GM23338 (cell line): Measurements from ENCODE around the gene MSN. TPM values are rescaled to one million over a fixed set of nuclear protein-coding genes. Genes with fewer than 3 reads are reported as not detected.
"Not testable (repeated sequence)": the region's sequence is repeated elsewhere in the genome, so short reads cannot be mapped to it uniquely, and the experiment has no call there.

ENCODE experiments used
- ATAC-seq: fragments of 200-7000 bp; cut with Tn5 transposase; 3 replicates; pipeline ENCODE4 v1.9.1; 2020
- DNase-seq: peaks from one replicate; pipeline ENCODE4 v3.0.0-alpha.2; 2015; ENCODE audit warnings: low spot score
- H2AFZ ChIP-seq: fragments of 200-600 bp; sonication (generic); 2 replicates; pipeline ENCODE4 v1.8.0; 2016; ENCODE audit warnings: antibody characterized with exemption, mild to moderate bottlenecking, moderate library complexity
- H3F3A ChIP-seq: fragments of 200-600 bp; sonication (generic); replicated peaks from 2 replicates; pipeline ENCODE4 v1.8.0; 2017; ENCODE audit warnings: antibody characterized with exemption, mixed run types, low read depth
- H3K27ac ChIP-seq: fragments of 200-600 bp; sonication (generic); 2 replicates; pipeline ENCODE4 v1.6.1; 2016; ENCODE audit warnings: low read depth
- H3K27me3 ChIP-seq: fragments of 200-600 bp; sonication (generic); 2 replicates; pipeline ENCODE4 v1.8.0; 2016; ENCODE audit warnings: mild to moderate bottlenecking, mixed run types, moderate library complexity; ENCODE audit not compliant: insufficient read depth
- H3K36me3 ChIP-seq: fragments of 200-600 bp; sonication (generic); 2 replicates; pipeline ENCODE4 v1.8.0; 2016; ENCODE audit warnings: mild to moderate bottlenecking; ENCODE audit not compliant: insufficient read depth
- H3K4me1 ChIP-seq: fragments of 200-600 bp; sonication (generic); 2 replicates; pipeline ENCODE4 v1.8.0; 2016; ENCODE audit warnings: mild to moderate bottlenecking, moderate library complexity; ENCODE audit not compliant: insufficient read depth
- H3K4me2 ChIP-seq: fragments of 200-600 bp; sonication (generic); 2 replicates; pipeline ENCODE4 v1.7.1; 2017; ENCODE audit warnings: mixed run types
- H3K4me3 ChIP-seq: fragments of 200-600 bp; sonication (generic); 2 replicates; pipeline ENCODE4 v1.6.1; 2016; ENCODE audit warnings: mixed run types
- H3K79me2 ChIP-seq: fragments of 200-600 bp; sonication (generic); replicated peaks from 2 replicates; pipeline ENCODE4 v1.8.0; 2017; ENCODE audit warnings: mild to moderate bottlenecking; ENCODE audit not compliant: insufficient read depth
- H3K9me2 ChIP-seq: fragments of 200-600 bp; sonication (generic); 2 replicates; pipeline ENCODE4 v1.8.0; 2017; ENCODE audit not compliant: insufficient read depth
- H4K20me1 ChIP-seq: fragments of 200-600 bp; sonication (generic); replicated peaks from 2 replicates; pipeline ENCODE4 v1.8.0; 2017; ENCODE audit warnings: mild to moderate bottlenecking; ENCODE audit not compliant: insufficient read depth
- H3K27ac Mint-ChIP-seq: 2 replicates; pipeline ENCODE4 v1.8.0; 2020; ENCODE audit warnings: inconsistent platforms, mild to moderate bottlenecking, moderate library complexity, mixed read lengths
- H3K27me3 Mint-ChIP-seq: 3 replicates; pipeline ENCODE4 v1.8.0; 2022; ENCODE audit warnings: low read depth, mild to moderate bottlenecking, moderate library complexity, mixed read lengths, inconsistent platforms; ENCODE audit not compliant: insufficient read depth, poor library complexity
- H3K36me3 Mint-ChIP-seq: 3 replicates; pipeline ENCODE4 v1.8.0; 2021; ENCODE audit warnings: low read depth, mild to moderate bottlenecking, inconsistent platforms, moderate library complexity, mixed read lengths
- H3K4me1 Mint-ChIP-seq: 3 replicates; pipeline ENCODE4 v1.8.0; 2020; ENCODE audit warnings: mild to moderate bottlenecking, inconsistent platforms, mixed read lengths
- H3K4me3 Mint-ChIP-seq: 3 replicates; pipeline ENCODE4 v1.8.0; 2021; ENCODE audit warnings: moderate library complexity, mild to moderate bottlenecking, inconsistent platforms, mixed read lengths
- H3K9me3 Mint-ChIP-seq: 3 replicates; pipeline ENCODE4 v1.8.0; 2020; ENCODE audit warnings: moderate library complexity, mild to moderate bottlenecking, inconsistent platforms, mixed read lengths
- CREB1 ChIP-seq: fragments of 250-450 bp; sonication (Bioruptor Pico); IDR thresholded peaks from 2 replicates; pipeline ENCODE4 v1.5.0; 2020; ENCODE audit warnings: low read depth, mild to moderate bottlenecking, moderate library complexity
- ZNF114 ChIP-seq: fragments of 250-450 bp; sonication (Bioruptor Pico); IDR thresholded peaks from 2 replicates; pipeline ENCODE4 v1.5.0; 2020; ENCODE audit warnings: mild to moderate bottlenecking, moderate library complexity
- ZNF331 ChIP-seq: fragments of 250-450 bp; sonication (Bioruptor Pico); IDR thresholded peaks from 2 replicates; pipeline ENCODE4 v1.5.0; 2020; ENCODE audit warnings: low read depth, mild to moderate bottlenecking, moderate library complexity
- polyA plus RNA-seq: library from polyadenylated mRNA; unstranded; fragments of >200 nt; fragmentation: Nextera tagmentation; extraction: Ambion mirVana; gene quantifications from 2 replicates; pipeline ENCODE4 v1.2.1, GENCODE V29; 2016
- total RNA-seq: library from RNA; depleted of rRNA; stranded (reverse); fragments of >200 nt; shearing (Covaris generic); gene quantifications from 2 replicates; pipeline ENCODE4 v1.2.3, GENCODE V29; 2014
- TF ChIP-seq, protein P1 (sequence below): IDR thresholded peaks from one replicate; pipeline ENCODE4 v1.6.1; 2018; ENCODE audit warnings: antibody characterized with exemption; ENCODE audit not compliant: unreplicated experiment
- TF ChIP-seq, protein P2 (sequence below), 2 experiments: fragments of 200-600 bp in 1 of 2; sonication (generic) in 1 of 2; conservative IDR thresholded peaks; 2 replicates each; pipeline versions ENCODE4 v1.5.1 to v1.6.1; 2016 to 2017; ENCODE audit warnings: antibody characterized with exemption in 2 of 2, low read depth in 2 of 2, mild to moderate bottlenecking in 2 of 2, moderate library complexity in 1 of 2
- TF ChIP-seq, protein P3 (sequence below): IDR thresholded peaks from 2 replicates; pipeline ENCODE4 v1.6.1; 2016; ENCODE audit warnings: antibody characterized with exemption

The MSN gene
- total and polyA plus RNA-seq, 2 experiments from 2014 or later, result 49.2 to 120 TPM

DNA sequence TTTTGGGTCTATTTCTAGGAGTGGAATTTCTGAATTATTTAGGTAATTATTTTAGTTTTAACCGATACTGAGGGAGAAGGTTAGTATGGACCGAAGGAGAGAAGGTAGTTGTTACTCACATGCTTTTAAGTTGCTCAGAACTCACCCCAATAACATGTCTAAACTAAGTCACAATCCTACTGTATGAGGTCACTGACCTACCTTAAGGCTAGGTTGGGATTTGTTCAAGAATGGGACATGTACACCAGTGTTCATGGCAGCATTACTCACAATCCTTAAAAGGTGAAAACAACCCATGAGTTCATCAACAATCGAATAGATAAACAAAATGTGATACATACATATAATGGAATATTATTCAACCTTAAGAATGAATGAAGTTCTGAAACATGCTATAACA is 90.5 kb downstream of the MSN start (continued):
- TF ChIP-seq, protein P1, sequence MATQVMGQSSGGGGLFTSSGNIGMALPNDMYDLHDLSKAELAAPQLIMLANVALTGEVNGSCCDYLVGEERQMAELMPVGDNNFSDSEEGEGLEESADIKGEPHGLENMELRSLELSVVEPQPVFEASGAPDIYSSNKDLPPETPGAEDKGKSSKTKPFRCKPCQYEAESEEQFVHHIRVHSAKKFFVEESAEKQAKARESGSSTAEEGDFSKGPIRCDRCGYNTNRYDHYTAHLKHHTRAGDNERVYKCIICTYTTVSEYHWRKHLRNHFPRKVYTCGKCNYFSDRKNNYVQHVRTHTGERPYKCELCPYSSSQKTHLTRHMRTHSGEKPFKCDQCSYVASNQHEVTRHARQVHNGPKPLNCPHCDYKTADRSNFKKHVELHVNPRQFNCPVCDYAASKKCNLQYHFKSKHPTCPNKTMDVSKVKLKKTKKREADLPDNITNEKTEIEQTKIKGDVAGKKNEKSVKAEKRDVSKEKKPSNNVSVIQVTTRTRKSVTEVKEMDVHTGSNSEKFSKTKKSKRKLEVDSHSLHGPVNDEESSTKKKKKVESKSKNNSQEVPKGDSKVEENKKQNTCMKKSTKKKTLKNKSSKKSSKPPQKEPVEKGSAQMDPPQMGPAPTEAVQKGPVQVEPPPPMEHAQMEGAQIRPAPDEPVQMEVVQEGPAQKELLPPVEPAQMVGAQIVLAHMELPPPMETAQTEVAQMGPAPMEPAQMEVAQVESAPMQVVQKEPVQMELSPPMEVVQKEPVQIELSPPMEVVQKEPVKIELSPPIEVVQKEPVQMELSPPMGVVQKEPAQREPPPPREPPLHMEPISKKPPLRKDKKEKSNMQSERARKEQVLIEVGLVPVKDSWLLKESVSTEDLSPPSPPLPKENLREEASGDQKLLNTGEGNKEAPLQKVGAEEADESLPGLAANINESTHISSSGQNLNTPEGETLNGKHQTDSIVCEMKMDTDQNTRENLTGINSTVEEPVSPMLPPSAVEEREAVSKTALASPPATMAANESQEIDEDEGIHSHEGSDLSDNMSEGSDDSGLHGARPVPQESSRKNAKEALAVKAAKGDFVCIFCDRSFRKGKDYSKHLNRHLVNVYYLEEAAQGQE, result no peak
- TF ChIP-seq, protein P2, sequence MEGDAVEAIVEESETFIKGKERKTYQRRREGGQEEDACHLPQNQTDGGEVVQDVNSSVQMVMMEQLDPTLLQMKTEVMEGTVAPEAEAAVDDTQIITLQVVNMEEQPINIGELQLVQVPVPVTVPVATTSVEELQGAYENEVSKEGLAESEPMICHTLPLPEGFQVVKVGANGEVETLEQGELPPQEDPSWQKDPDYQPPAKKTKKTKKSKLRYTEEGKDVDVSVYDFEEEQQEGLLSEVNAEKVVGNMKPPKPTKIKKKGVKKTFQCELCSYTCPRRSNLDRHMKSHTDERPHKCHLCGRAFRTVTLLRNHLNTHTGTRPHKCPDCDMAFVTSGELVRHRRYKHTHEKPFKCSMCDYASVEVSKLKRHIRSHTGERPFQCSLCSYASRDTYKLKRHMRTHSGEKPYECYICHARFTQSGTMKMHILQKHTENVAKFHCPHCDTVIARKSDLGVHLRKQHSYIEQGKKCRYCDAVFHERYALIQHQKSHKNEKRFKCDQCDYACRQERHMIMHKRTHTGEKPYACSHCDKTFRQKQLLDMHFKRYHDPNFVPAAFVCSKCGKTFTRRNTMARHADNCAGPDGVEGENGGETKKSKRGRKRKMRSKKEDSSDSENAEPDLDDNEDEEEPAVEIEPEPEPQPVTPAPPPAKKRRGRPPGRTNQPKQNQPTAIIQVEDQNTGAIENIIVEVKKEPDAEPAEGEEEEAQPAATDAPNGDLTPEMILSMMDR (conservative IDR thresholded peaks at IDR 0.05; ENCODE audit: low read depth in 2 of 2), result no peak

DNA sequence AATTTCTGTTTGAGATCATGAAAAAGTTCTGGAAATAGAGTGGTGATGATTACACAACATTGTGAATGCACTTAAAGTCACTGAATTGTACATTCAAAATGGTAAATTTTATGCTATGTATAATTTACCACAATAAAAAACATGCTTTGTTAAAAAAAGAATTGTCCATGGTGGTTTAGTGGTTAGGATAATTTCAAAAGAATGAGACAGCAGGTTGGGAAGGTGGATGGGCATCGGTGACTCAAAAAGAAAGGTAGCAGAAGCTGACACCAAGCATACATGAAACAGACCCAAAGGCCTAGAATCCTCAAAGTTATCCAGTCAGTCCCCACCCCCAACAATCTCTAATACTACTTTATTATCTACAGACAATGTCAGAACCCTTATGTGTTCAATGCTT is 91.1 kb downstream of the MSN start:
- no peak overlapping the region for H3K27ac Mint-ChIP-seq
- H3K79me2 ChIP-seq, result no peaks in the 10 kb centered on the region

DNA sequence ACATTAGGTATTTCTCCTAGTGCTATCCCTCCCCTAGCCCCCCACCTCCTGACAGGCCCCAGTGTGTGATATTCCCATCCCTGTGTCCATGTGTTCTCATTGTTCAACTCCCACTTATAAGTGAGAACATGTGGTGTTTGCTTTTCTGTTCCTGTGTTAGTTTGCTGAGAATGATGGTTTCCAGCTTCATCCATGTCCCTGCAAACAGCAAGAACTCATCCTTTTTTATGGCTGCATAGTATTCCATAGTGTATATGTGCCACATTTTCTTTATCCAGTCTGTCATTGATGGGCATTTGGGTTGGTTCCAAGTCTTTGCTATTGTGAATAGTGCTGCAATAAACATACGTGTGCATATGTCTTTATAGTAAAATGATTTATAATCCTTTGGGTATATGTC is 92.1 kb downstream of the MSN start:
- not testable (repeated sequence) for H3K27ac Mint-ChIP-seq, H2AFZ ChIP-seq, H3K4me2 ChIP-seq, H3F3A ChIP-seq, ATAC-seq, H4K20me1 ChIP-seq, H3K79me2 ChIP-seq, H3K9me3 Mint-ChIP-seq, H3K36me3 Mint-ChIP-seq, H3K36me3 ChIP-seq, H3K27me3 Mint-ChIP-seq, H3K27me3 ChIP-seq, H3K27ac ChIP-seq, H3K4me1 ChIP-seq, H3K4me3 ChIP-seq, H3K4me1 Mint-ChIP-seq, H3K9me2 ChIP-seq, H3K4me3 Mint-ChIP-seq, DNase-seq

More for the DNA sequence above, 91.1 kb downstream of the MSN start:
- DNase-seq (no peak), ATAC-seq (no peak)
- Histone ChIP-seq H3K4me2 (no peak overlapping the region), H3K36me3 (no peaks in the 10 kb centered on the region), H3K27me3 (no peaks in the 10 kb centered on the region), H3K9me2 (no peaks in the 10 kb centered on the region), H4K20me1 (no peaks in the 10 kb centered on the region), H2AFZ (no peak overlapping the region), H3K4me1 (no peaks in the 10 kb centered on the region), H3K27ac (no peak overlapping the region), H3K4me3 (no peak overlapping the region), H3F3A (no peaks in the 10 kb centered on the region)
- Mint-ChIP-seq H3K36me3 (no peaks in the 10 kb centered on the region), H3K4me3 (no peak overlapping the region), H3K4me1 (no peaks in the 10 kb centered on the region), H3K9me3 (no peaks in the 10 kb centered on the region; the same call in 2 of the 3 replicates), H3K27me3 (no peaks in the 10 kb centered on the region)
- TF ChIP-seq ZNF114 (no peak), ZNF331 (CRISPR knock-in tag) (no peak), CREB1 (CRISPR knock-in tag) (no peak)
- TF ChIP-seq, protein P3, sequence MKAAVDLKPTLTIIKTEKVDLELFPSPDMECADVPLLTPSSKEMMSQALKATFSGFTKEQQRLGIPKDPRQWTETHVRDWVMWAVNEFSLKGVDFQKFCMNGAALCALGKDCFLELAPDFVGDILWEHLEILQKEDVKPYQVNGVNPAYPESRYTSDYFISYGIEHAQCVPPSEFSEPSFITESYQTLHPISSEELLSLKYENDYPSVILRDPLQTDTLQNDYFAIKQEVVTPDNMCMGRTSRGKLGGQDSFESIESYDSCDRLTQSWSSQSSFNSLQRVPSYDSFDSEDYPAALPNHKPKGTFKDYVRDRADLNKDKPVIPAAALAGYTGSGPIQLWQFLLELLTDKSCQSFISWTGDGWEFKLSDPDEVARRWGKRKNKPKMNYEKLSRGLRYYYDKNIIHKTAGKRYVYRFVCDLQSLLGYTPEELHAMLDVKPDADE, result no peak
